GM19099 (cell line): ENCODE measurements around the gene TSEN34.

Source experiments
- POLR2A ChIP-seq: IDR thresholded peaks from 3 replicates; pipeline ENCODE4 v1.6.1; 2011; ENCODE audit warnings: low read depth; ENCODE audit not compliant: insufficient read length; ENCODE audit errors: extremely low read depth

The TSEN34 gene

DNA sequence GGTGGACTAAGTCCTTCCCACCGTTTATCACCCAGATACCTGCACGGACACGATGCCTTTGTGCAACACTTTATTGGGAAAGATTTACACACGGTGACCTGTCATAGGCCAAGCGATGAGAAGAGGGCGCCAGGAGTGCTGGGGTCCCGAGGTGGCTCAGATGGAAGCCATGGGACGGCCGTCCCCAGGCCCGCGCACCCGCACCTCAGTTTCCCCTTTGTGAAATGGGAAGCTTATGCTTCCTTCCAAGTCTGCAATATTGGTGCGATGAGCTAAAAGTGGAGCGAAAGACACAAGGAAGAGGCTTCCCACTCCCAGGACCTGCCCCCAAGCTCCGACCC lies 17.8 kb upstream of the TSEN34 start:
- TF ChIP-seq POLR2A = no peak

DNA sequence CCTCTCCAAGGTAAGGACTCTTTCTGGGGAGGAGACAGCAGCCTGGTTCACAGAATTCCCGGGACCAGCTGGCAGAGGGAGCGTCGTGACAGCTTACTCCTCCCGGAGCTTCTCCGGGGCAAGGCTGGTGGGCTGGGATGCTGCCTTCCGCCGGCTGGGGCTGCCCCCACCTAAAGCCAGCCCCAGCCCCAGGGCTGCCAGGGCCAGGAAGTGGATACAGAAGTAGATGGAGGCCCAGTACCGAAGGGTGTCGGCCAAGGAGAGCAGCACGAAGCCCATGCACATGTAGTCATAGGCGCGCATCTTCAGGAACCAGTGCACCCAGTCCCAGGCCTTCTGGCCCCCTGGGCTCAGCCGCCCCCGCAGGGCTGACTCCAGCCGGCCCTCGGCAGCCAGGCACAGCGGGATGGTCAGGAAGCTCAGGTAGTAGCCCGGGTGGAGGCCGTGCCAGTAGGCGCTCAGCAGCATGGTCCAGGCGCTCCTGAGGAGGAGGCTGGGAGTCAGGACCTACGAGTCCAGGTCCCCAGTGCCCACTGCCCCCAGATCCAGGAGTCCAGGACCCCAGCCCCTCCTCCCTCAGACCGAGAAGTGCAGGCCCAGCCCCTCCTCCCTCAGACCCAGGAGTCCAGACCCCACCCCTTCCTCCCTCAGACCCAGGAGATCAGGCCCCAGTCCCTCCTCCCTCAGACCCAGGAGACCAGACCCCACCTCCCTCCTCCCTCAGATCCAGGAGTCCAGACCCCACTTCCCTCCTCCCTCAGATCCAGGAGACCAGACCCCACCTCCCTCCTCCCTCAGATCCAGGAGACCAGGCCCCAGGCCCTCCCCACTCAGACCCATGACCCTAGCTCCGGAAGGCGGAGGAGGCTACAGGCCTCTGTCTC lies 16.9 kb upstream of the TSEN34 start:
- no peak for TF ChIP-seq POLR2A

DNA sequence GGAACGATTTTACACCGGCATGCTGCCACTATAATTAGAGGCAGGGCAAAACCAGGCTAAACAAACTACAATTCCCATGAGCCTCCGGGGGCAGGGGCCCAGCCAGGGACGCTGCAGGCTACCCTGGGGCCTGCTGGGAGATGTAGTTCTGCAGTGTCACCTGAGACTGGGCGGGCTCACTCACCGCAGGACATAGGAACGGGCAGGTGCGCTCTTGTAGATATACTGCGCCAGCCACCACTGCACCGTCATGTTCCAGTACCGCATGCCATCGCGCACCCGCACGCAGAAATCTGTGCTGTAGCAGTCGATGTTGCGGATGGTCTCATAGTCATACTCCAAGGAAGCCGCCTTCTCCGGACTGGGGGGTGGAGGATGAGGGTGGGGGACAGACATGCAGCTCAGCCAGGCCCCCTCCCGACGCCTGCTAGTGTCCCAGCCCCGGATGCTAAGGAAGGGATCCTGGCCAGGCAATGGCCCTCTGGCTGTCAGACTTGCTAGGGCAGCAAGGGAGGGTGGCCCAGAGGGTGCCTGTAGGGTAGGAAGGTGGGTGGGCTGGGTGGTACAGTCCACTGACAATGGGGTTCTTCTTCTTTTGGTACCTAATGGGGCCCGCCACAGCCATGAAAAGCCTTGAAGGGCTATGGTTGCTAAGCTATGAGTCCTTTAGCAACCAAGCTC lies 12.4 kb upstream of the TSEN34 start:
- no peak for TF ChIP-seq POLR2A

DNA sequence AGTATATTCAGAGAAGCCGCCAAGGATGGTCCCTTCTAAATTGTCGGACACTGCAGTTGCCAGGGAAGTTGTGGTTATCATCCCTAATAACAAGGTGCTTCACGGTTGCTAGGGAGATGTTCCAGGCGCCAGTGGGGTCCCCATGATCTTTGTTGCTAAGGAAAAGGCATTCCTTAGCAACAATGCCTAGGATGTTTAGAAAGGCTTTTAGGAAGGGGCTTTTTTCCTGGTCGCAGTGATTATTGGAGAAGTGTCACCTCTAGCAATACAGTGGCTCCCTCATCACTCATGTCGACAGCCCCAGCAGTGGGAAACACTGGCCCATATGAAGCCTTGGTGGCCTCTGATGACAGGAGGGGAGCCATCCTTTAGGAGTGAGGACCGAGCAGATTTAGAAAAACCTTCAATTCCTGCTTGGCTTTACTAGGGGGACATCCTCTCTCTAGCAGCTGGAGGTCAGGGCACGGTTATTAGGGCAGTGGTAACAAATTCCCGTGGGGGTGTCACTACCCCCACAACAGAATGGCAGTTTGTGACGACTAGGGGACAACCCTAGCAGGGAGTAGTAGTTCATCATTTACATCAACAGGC lies 11.8 kb upstream of the TSEN34 start:
- no peak for TF ChIP-seq POLR2A

DNA sequence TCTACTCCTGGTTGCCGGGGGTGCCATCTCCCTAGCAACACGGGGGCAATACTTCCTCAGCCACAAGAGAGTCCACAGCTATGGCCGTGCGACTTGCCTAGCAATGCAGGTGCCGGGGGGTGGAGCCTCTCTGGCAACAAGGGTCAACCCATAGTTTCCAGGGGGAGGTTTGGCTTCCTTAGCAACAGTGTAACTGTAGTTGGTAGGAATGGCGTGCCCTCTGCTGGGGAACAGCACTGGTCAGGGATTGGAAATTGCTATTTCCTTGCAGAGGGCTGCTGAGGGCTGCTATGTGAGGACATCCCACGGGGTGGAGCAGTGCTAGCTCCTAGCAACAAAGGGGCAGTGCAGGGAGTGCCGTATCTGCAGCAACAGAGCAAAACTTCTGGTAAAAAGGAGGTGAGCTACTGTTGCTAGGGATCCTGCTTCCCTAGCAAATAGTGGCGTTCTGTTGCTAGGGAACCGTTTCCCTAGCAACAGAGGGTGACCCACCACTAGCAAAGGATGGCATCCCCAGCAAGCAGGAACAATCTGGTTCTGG lies 11.1 kb upstream of the TSEN34 start:
- no peak for TF ChIP-seq POLR2A

DNA sequence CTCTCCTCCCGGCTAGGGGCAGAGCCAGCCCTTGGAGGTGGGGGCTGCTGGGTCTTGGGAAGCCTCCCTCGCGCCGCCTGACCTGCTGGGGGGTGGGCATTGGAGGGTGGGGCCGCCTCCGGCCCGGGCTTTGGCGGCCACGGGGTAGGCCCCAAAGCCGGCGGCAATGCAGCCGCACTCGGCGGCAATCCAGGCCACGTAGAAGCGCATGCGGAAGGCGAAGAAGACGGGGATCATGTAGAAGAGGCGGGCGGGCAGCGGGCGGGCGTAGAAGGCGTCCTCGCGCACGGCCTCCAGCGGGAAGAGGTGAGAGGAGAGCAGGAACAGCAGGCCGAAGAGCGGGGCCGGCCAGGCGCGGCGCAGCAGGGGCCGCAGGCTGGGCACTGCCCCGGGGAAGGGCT lies 10.4 kb upstream of the TSEN34 start:
- no peak for TF ChIP-seq POLR2A

DNA sequence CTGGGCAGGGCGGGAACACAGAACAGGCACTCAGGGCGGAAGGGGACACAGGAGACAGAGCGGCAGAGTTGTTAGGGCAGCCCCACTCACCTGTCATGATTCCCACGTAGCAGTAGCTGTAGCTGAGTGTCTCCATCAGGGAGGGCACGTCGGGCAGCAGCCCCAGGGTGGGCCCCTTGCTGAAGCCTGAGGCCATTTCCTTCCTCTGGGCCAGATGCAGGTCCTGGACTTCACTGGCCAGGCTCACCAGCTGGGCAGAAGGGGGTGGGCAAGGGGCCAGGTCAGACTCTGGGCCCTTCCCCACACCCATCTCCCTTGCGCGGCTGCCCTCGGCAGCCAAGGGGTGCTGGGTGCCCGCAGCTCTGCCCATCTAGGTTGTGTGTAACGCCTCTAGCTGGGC lies 7.7 kb upstream of the TSEN34 start:
- no peak for TF ChIP-seq POLR2A

DNA sequence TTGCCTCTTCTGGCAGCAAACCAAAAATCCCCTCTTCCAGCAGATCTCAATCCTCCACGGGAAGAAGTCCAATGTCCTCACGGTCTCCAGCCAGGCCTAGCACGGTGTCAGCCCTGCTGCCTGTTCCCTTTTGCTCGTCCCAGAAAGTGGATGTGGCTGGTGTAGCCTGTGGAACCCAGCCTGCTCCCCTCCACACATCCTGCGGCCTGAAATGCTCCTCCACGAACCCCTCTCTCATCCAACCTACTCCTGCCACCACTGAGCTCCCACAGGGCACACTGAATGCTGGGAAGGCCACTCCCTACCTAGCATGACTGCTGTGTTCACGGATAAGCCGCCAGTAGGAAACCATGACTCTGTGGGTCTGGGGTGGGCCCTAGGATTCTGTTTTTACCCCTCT lies 4.8 kb upstream of the TSEN34 start:
- TF ChIP-seq POLR2A = no peak

DNA sequence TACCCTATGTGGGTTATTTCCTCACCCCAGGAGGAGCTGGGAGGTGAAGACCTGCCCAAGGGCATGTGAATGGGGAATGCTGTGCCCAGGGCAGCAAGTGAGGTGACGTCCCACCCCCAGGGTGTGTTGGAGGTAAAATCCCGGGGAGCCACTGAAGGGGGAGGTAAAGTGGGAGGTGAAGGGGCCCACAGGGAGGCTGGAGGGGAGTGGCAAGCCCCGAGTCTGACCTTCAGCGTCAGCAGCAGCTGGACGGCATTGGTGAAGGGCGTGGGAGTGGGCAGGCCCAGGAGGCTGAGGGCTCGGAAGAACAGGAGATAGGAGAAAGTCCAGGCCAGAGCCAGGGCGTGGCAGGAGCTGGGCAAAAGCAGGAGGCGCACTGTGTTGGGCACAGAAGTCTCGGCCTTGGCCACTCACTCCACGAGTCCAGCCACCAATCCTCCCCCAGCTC lies 4.2 kb upstream of the TSEN34 start:
- no peak for TF ChIP-seq POLR2A

DNA sequence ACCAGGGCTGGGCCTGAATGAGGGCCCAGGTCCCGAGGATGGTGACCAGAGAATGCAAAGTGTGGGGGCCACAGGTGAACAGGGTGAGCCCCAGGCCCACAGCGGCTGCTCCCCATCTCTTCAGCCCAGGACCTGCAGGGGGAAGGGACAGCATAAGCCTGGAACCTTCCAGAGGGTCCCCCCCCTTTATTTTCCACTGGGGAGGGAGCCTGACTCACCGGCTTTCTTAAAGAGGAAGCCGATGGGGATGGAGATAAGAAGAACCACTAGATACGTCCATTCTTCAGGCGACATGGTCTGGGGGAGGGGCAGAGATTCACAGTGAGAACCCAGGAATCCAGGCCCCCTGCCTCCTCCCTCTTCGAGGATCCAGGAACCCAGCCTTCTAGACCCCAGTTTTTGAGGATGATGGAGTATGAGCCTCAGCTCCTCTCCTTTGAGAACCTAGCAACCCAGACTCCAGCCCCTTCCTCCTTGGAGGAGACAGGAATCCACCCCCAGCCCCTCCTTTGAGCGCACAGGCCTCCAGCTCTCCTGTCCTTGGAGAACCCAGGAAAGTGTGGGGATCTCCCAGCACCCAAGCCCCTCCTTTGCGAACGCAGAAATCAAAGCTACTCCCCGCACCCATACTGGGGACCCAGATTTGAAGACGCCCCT lies 2.8 kb upstream of the TSEN34 start:
- TF ChIP-seq POLR2A = no peak

DNA sequence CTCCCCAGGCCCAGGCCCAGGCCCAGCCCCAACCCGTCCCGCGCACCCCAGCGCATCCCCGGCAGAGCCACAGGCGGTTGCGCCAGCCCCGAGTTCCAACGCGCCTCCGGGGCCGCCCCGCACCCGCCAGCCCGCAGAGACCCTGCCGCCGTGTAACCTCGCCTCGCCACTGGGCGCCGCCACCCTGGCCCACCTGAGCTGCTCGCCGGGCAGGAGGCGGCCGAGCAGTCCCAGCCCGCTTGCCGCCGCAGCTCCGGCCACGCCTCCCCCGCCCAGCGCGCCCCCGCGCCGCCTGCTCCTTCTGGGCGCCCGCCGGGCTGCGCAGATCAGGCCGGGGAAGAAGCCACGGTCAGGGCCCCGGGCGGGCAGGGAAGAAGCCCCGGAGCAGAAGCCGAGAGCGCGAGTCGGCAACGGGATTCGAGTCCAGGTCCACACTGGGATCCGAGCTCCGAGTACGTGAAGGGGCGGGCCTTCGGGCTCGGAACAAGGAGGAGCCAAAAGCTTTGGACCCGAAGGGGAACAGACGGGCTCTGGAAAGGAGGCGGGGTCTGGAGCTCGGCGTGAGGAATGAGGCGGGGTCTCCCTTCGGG lies 1.9 kb upstream of the TSEN34 start, which contains the start of gene MBOAT7:
Gene MBOAT7, minus strand, starts transcription at position 436 of the 590 bp plus-strand sequence. CDS start 1,072 bp downstream, outside the sequence.
- TF ChIP-seq POLR2A = peak; percentile 50

DNA sequence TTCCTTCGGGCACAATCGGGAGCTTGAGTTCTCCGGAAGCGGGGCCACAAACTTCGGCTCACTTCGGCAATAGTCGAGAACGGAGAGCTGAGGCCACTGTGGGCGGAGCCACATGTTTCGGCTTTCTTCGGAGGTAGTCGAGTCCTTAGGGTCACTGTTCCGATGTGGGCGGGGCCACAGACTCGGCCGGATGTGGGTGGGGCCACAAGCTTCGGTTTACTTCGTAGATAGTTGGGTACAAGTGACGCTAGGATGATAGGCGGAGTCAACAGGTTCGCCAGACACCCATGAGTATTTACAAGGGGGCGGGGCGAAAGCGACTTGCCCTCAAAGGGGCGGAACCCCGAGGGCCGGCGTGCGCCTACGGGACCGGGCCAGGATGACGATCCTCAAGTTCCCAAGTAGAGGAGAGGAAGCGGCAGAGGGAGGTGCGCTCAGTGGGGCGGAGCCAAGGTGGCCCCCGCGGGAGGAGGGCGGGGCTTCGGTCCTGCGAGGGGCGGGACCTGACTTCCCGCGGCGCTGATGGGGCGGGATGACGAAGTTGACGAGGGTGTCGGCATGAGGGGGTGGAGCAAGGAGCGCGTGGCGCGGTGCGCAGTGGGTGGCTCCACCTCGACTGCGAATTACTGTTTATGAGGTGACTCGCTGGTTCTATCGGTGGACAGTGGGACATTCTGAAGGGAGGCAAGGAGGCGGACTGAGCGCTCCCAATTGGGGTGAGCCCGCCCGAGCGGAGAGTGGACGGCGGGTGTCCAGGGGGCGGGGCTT lies 1.2 kb upstream of the TSEN34 start:
- peak; percentile 75 for TF ChIP-seq POLR2A

DNA sequence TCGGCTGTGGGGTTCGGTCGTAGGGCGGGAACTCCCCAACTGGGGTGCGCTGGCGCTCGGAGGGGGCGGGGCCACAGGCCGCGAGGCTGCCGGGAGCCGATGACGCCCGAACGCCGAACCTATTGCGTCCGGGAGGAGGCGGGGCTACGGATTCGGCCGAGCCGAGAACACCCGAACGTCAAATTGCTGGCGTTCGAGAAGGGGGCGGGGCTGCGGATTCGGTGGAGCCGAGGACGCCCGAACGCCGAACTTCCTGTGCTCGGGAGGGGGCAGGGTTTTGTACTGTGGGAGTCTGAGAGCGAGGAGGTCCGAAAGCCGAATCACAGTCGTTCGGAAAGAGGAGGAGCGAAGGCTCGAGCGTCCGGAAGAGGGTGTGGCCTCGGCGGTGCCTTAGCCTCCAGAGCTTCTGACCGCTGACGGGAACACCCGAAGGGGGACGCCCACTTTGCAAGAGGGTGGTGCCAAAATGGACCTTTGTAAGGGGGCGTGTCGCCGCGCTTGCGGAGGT lies 551 bp upstream of the TSEN34 start:
- TF ChIP-seq POLR2A = no peak

DNA sequence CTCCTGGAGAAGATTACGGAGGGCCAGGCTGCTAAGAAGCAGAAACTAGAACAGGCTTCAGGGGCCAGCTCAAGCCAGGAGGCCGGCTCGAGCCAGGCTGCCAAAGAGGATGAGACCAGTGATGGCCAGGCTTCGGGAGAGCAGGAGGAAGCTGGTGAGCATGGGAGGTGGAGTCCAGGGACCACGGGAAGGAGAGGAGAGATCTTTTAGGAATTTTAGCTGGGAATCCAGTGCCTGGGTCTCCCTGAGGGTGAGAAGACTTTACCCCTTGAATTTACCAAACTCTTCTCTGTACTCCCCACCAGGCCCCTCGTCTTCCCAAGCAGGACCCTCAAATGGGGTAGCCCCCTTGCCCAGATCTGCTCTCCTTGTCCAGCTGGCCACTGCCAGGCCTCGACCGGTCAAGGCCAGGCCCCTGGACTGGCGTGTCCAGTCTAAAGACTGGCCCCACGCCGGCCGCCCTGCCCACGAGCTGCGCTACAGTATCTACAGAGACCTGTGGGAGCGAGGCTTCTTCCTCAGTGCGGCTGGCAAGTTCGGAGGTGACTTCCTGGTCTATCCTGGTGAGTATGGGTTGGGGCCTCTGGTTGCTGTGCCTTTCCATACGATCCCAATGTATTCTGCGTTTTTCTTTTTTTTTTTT lies 824 bp downstream of the TSEN34 start:
- no peak for TF ChIP-seq POLR2A

DNA sequence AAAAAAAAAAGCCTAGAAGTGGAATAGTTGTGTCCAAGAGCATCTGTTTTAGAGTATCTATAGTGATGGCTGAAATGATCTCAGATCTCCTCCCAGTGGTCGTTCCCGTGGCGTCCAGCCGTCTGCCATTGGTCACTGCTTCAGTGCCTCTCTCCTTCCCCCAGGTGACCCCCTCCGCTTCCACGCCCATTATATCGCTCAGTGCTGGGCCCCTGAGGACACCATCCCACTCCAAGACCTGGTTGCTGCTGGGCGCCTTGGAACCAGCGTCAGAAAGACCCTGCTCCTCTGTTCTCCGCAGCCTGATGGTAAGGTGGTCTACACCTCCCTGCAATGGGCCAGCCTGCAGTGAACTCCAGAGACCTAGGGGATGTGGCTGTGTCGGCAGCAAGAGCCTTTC lies 1.9 kb downstream of the TSEN34 start:
- no peak for TF ChIP-seq POLR2A
